MM.1S (cell line): ENCODE data around the gene HDAC3.

Experiments used
- DNase-seq: peaks from one replicate; pipeline ENCODE4 v3.0.0-alpha.2; 2015
- H2AFZ ChIP-seq: fragments of 300-600 bp; sonication (generic); 2 replicates; pipeline ENCODE4 v1.6.0; 2016; ENCODE audit warnings: antibody characterized with exemption, low read length
- H3F3A ChIP-seq: fragments of 300-600 bp; sonication (generic); 2 replicates; pipeline ENCODE4 v1.6.1; 2016; ENCODE audit warnings: mild to moderate bottlenecking, antibody characterized with exemption, low read length, moderate library complexity, mixed read lengths; ENCODE audit not compliant: insufficient read depth
- H3K27ac ChIP-seq: fragments of 300-600 bp; sonication (generic); 2 replicates; pipeline ENCODE4 v1.5.1; 2016; ENCODE audit warnings: mild to moderate bottlenecking, low read length
- H3K27me3 ChIP-seq: fragments of 300-600 bp; sonication (generic); replicated peaks from 2 replicates; pipeline ENCODE4 v1.6.0; 2016; ENCODE audit warnings: low read length; ENCODE audit not compliant: insufficient read depth
- H3K36me3 ChIP-seq: fragments of 300-600 bp; sonication (generic); replicated peaks from 2 replicates; pipeline ENCODE4 v1.6.1; 2016; ENCODE audit warnings: mild to moderate bottlenecking, low read length, mixed read lengths; ENCODE audit not compliant: insufficient read depth
- H3K4me1 ChIP-seq: fragments of 300-600 bp; sonication (generic); 2 replicates; pipeline ENCODE4 v1.6.1; 2016; ENCODE audit warnings: low read length, mixed read lengths
- H3K4me2 ChIP-seq: fragments of 300-600 bp; sonication (generic); 2 replicates; pipeline ENCODE4 v1.6.0; 2016; ENCODE audit warnings: low read depth, low read length
- H3K4me3 ChIP-seq: fragments of 300-600 bp; sonication (generic); 2 replicates; pipeline ENCODE4 v1.5.1; 2016; ENCODE audit warnings: low read length, mixed read lengths
- H3K79me2 ChIP-seq: fragments of 300-600 bp; sonication (generic); 2 replicates; pipeline ENCODE4 v1.6.1; 2016; ENCODE audit warnings: mixed run types, low read length, mixed read lengths
- H3K9ac ChIP-seq: fragments of 300-600 bp; sonication (generic); 2 replicates; pipeline ENCODE4 v1.6.1; 2016; ENCODE audit warnings: low read length, mixed read lengths
- H3K9me2 ChIP-seq: fragments of 300-600 bp; sonication (generic); replicated peaks from 2 replicates; pipeline ENCODE4 v1.6.1; 2016; ENCODE audit warnings: mild to moderate bottlenecking, low read length, mixed read lengths; ENCODE audit not compliant: insufficient read depth
- H3K9me3 ChIP-seq: fragments of 300-600 bp; sonication (generic); replicated peaks from 2 replicates; pipeline ENCODE4 v1.6.1; 2016; ENCODE audit warnings: mild to moderate bottlenecking, low read length, mixed read lengths; ENCODE audit not compliant: insufficient read depth
- H4K20me1 ChIP-seq: fragments of 300-600 bp; sonication (generic); 2 replicates; pipeline ENCODE4 v1.6.1; 2016; ENCODE audit warnings: mild to moderate bottlenecking, low read length, moderate library complexity, mixed read lengths; ENCODE audit not compliant: insufficient read depth
- EZH2 ChIP-seq: fragments of 300-600 bp; sonication (generic); optimal IDR thresholded peaks from 2 replicates; pipeline ENCODE3; 2017; ENCODE audit warnings: low read depth, mild to moderate bottlenecking, antibody characterized with exemption, low read length, mixed read lengths
- EZH2phosphoT487 ChIP-seq: fragments of 300-600 bp; sonication (generic); IDR thresholded peaks from 2 replicates; pipeline ENCODE4 v1.6.1; 2018; ENCODE audit warnings: antibody characterized with exemption, low read length
- TF ChIP-seq, protein P1 (sequence below): fragments of 300-600 bp; sonication (generic); IDR thresholded peaks from 2 replicates; pipeline ENCODE4 v1.5.1; 2016; ENCODE audit warnings: antibody characterized with exemption, low read length, mixed read lengths

Gene HDAC3

DNA sequence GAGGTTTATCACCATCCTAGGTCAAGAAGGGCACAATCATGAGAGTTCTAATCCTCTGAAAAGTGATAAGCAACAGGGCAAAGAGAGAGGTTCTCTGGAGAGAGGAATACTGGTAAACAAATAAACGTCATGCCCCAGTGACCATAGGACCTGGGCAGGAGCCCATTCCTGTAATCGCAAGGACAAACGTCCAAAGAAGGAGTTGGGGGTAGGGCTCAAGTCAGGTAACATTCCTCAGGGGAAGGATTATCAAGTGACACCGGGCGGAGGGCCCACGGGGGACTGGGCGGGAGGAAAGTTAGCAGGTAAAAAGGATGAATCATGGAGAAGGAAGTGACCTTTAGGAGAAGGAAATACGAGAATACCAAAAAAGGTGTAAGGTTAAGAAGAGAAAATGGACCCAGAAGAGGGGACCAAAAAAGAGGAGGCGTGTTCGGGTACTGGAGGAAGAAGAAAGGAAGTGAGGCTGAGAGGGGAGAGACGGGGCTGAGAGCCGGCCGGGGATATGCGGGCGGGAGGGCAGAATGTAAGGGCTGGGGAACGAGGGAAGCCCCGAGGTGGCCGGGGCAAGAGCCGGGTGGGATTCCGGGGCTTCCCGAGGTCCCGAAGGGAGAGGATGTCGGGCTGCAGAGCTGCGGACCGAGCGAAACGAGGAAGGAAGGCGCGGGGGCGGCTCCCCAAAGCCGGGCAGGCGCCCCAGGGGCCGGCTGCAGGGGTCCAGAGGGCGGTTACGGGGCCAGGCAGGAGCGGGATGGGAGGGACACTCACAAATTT, 18.4 kb downstream of the HDAC3 start:
- DNase-seq, result peak; percentile 53
- Histone ChIP-seq H3K27me3 (no peaks in the 10 kb centered on the region), H3K27ac (peak overlapping the region; percentile 60), H3K9me3 (no peaks in the 10 kb centered on the region), H3K4me2 (peak overlapping the region; percentile 77), H3K36me3 (0 out of 2 replicates have a peak, but pooled peaks cover 3% of the 10 kb centered on the region), H3K4me1 (peaks cover 23% of the 10 kb centered on the region), H4K20me1 (no peaks in the 10 kb centered on the region; the same call in 1 of the 2 replicates), H3F3A (peaks cover 31% of the 10 kb centered on the region), H2AFZ (peak overlapping the region; percentile 61), H3K79me2 (peaks cover 54% of the 10 kb centered on the region), H3K9ac (peak overlapping the region; percentile 90), H3K4me3 (peak overlapping the region; percentile 85), H3K9me2 (no peaks in the 10 kb centered on the region)
- TF ChIP-seq EZH2phosphoT487 (no peak), EZH2 (no peak)
- TF ChIP-seq, protein P1, sequence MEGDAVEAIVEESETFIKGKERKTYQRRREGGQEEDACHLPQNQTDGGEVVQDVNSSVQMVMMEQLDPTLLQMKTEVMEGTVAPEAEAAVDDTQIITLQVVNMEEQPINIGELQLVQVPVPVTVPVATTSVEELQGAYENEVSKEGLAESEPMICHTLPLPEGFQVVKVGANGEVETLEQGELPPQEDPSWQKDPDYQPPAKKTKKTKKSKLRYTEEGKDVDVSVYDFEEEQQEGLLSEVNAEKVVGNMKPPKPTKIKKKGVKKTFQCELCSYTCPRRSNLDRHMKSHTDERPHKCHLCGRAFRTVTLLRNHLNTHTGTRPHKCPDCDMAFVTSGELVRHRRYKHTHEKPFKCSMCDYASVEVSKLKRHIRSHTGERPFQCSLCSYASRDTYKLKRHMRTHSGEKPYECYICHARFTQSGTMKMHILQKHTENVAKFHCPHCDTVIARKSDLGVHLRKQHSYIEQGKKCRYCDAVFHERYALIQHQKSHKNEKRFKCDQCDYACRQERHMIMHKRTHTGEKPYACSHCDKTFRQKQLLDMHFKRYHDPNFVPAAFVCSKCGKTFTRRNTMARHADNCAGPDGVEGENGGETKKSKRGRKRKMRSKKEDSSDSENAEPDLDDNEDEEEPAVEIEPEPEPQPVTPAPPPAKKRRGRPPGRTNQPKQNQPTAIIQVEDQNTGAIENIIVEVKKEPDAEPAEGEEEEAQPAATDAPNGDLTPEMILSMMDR, result no peak

DNA sequence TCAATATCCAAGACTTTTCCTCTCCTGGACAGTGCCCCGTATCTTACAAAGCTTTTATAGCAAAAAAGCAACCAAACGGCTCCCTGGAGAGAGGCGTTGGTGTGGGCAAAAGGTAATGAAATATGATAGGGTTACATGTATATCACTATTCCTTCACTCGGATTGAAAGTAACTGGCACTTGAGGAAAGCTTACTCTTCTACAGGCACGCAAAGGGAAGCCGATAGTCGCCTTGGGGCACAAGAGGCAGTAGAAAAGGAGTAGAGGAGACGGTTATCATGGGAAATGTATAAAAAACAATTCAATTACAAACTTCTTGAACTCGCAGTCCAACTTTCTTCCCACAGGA, 19.0 kb downstream of the HDAC3 start:
- peak overlapping the region; percentile 90 for H3K9ac ChIP-seq
- H3K9me2 ChIP-seq, result no peaks in the 10 kb centered on the region
- H3K79me2 ChIP-seq, result peaks cover 59% of the 10 kb centered on the region
- H3F3A ChIP-seq, result peaks cover 25% of the 10 kb centered on the region
- peaks cover 18% of the 10 kb centered on the region for H3K4me1 ChIP-seq
- TF ChIP-seq EZH2 (no peak), EZH2phosphoT487 (no peak)
- TF ChIP-seq, protein P1, result no peak
- no peaks in the 10 kb centered on the region for H3K9me3 ChIP-seq
- H2AFZ ChIP-seq, result no peak overlapping the region
- H3K4me3 ChIP-seq, result peak overlapping the region; percentile 85
- no peaks in the 10 kb centered on the region; the same call in 1 of the 2 replicates for H4K20me1 ChIP-seq
- DNase-seq, result peak; percentile 21
- H3K27ac ChIP-seq, result peak overlapping the region; percentile 60; the same call in 1 of the 2 replicates
- H3K36me3 ChIP-seq, result 0 out of 2 replicates have a peak, but pooled peaks cover 3% of the 10 kb centered on the region
- H3K27me3 ChIP-seq, result no peaks in the 10 kb centered on the region
- peak overlapping the region; percentile 77 for H3K4me2 ChIP-seq

DNA sequence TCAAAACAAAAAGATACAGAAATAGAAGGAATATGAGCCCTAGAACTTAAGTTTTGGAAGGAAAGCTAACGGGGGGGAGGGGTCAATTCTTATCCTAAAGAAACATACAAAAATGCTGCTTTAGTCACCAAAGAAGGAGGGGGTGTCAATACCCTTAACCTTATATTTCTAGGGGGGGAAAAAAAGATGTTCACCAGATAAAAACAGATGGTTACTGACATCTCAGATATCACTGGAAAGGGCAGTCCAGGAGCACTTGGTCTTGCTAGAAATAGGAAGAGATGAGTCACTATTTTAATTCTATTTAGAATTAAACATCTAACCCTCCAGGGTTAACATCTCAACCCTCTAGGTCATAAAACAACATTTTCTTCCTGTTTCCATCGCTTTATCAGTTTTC, 19.5 kb downstream of the HDAC3 start:
- no peak overlapping the region for H2AFZ ChIP-seq
- no peak overlapping the region for H3K27ac ChIP-seq
- H3F3A ChIP-seq, result peaks cover 20% of the 10 kb centered on the region; the same call in 1 of the 2 replicates
- H3K79me2 ChIP-seq, result peaks cover 65% of the 10 kb centered on the region
- TF ChIP-seq, protein P1, result no peak
- TF ChIP-seq EZH2phosphoT487, result no peak
- no peak for TF ChIP-seq EZH2
- H3K4me1 ChIP-seq, result peaks cover 15% of the 10 kb centered on the region
- H3K9me2 ChIP-seq, result no peaks in the 10 kb centered on the region
- H3K4me3 ChIP-seq, result peak overlapping the region; percentile 85
- no peaks in the 10 kb centered on the region for H3K27me3 ChIP-seq
- peak overlapping the region; percentile 77 for H3K4me2 ChIP-seq
- H3K36me3 ChIP-seq, result 0 out of 2 replicates have a peak, but pooled peaks cover 3% of the 10 kb centered on the region
- H3K9me3 ChIP-seq, result no peaks in the 10 kb centered on the region
- peak overlapping the region; percentile 90; the same call in 1 of the 2 replicates for H3K9ac ChIP-seq
- no peaks in the 10 kb centered on the region; the same call in 1 of the 2 replicates for H4K20me1 ChIP-seq
- DNase-seq, result no peak
